ENCODE data around the gene CNTNAP5.

The CNTNAP5 gene

DNA sequence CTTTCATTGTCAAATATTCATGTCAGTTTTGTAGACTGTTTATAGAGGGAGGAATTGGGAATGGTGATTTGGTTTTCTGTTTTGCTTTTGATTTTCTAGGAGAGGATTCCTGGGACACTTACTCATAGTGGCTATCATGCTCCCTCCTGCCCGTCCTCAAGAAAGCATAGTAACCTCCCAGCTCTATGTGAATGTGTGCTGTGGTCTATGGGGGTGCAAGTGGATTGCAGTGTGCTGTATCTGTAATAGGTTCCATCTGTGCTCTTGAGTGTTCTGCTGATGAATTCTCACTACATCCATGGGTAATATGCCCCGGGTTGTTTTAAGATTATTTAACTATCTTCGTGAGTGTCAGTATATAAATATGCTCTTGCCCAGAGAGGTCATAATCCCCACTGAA, 811.3 kb downstream of the CNTNAP5 start:
- no peaks in the 10 kb centered on the region for H3K9me3 ChIP-seq (ENCODE audit: control insufficient read depth, low read length)
- H3K27me3 ChIP-seq (replicated peaks; ENCODE audit: control insufficient read depth, insufficient read depth, low read length, poor library complexity, severe bottlenecking), result no peaks in the 10 kb centered on the region
- H3K4me3 ChIP-seq (ENCODE audit: insufficient read depth, low read depth, low read length, poor library complexity, severe bottlenecking), result no peak overlapping the region
- no peak overlapping the region for H3K27ac ChIP-seq (ENCODE audit: insufficient read depth, low read length, poor library complexity, severe bottlenecking)
- DNase-seq, result no peak
- no peaks in the 10 kb centered on the region for H3K4me1 ChIP-seq (ENCODE audit: control insufficient read depth, insufficient read depth, low read length, poor library complexity, severe bottlenecking)
- H3K36me3 ChIP-seq (ENCODE audit: control insufficient read depth, insufficient read depth, low read length), result no peaks in the 10 kb centered on the region

DNA sequence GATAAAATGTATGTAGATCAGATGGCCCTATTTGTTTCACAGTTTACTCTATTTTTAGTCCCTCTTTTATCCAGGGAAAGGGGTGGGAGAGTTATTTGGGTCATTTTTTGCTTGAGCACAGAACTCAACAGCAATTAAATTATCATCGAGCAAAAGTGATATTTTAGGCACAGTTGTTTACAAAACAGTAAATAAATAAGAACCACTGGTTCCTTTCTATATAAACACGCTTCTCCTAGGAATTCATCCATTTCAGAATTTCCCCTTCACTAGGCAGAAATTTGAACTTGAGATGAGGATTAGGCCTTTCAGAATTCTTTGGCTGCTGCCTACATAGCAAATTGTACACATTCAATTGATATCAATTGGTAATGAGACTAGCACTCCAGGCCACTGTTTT, 812.4 kb downstream of the CNTNAP5 start:
- no peaks in the 10 kb centered on the region for H3K27me3 ChIP-seq (replicated peaks; ENCODE audit: control insufficient read depth, insufficient read depth, low read length, poor library complexity, severe bottlenecking)
- H3K9me3 ChIP-seq (ENCODE audit: control insufficient read depth, low read length), result no peaks in the 10 kb centered on the region
- H3K4me3 ChIP-seq (ENCODE audit: insufficient read depth, low read depth, low read length, poor library complexity, severe bottlenecking), result no peak overlapping the region
- H3K4me1 ChIP-seq (ENCODE audit: control insufficient read depth, insufficient read depth, low read length, poor library complexity, severe bottlenecking), result no peaks in the 10 kb centered on the region
- H3K27ac ChIP-seq (ENCODE audit: insufficient read depth, low read length, poor library complexity, severe bottlenecking), result no peak overlapping the region
- no peaks in the 10 kb centered on the region for H3K36me3 ChIP-seq (ENCODE audit: control insufficient read depth, insufficient read depth, low read length)
- DNase-seq, result no peak

DNA sequence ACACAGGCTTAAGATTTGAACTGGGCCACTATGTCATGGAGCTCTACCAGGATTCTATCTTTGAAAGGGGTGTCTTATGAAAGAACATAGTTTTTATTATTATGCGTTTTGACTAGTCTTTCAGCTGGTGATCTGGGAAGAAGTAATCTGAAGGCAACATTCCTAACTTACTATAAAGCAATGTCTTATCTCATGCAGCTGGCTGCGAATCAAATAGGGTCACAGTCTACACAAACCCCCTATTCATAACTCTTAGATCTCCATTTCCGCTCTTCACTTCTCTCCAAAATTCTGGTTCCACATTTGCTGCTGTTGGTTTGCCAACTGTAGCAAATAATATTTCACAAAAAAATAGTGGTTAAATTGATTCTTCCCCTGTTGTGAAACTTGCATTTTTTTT, 813.3 kb downstream of the CNTNAP5 start:
- Histone ChIP-seq H3K9me3 (ENCODE audit: control insufficient read depth, low read length) (no peaks in the 10 kb centered on the region), H3K4me1 (ENCODE audit: control insufficient read depth, insufficient read depth, low read length, poor library complexity, severe bottlenecking) (no peaks in the 10 kb centered on the region), H3K27ac (ENCODE audit: insufficient read depth, low read length, poor library complexity, severe bottlenecking) (no peak overlapping the region), H3K4me3 (ENCODE audit: insufficient read depth, low read depth, low read length, poor library complexity, severe bottlenecking) (no peak overlapping the region), H3K36me3 (ENCODE audit: control insufficient read depth, insufficient read depth, low read length) (no peaks in the 10 kb centered on the region), H3K27me3 (replicated peaks; ENCODE audit: control insufficient read depth, insufficient read depth, low read length, poor library complexity, severe bottlenecking) (no peaks in the 10 kb centered on the region)
- DNase-seq, result no peak

DNA sequence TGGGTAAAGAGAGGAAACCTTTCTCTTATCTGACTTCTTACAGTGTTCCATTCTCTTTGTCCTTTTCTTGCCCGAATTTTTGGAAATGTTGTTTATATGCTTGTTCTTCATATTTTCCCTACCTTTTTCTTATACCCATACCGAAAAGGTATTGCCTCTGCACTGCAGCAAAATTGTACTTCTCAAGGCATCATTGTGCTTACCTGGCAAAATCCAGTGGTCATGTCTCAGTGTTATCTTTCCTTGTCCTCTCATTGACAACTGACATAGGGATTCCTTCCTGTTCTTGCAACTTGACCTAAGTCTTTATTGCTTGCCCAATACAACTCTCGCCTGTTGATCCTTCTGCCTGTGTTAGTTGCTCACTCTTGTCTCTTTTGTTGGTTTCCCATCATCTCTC, 842.2 kb downstream of the CNTNAP5 start:
- Histone ChIP-seq H3K27ac (ENCODE audit: insufficient read depth, low read length, poor library complexity, severe bottlenecking) (no peak overlapping the region), H3K9me3 (ENCODE audit: control insufficient read depth, low read length) (no peaks in the 10 kb centered on the region), H3K36me3 (ENCODE audit: control insufficient read depth, insufficient read depth, low read length) (no peaks in the 10 kb centered on the region), H3K4me1 (ENCODE audit: control insufficient read depth, insufficient read depth, low read length, poor library complexity, severe bottlenecking) (no peaks in the 10 kb centered on the region), H3K4me3 (ENCODE audit: insufficient read depth, low read depth, low read length, poor library complexity, severe bottlenecking) (no peak overlapping the region), H3K27me3 (replicated peaks; ENCODE audit: control insufficient read depth, insufficient read depth, low read length, poor library complexity, severe bottlenecking) (no peaks in the 10 kb centered on the region)
- no peak for DNase-seq

DNA sequence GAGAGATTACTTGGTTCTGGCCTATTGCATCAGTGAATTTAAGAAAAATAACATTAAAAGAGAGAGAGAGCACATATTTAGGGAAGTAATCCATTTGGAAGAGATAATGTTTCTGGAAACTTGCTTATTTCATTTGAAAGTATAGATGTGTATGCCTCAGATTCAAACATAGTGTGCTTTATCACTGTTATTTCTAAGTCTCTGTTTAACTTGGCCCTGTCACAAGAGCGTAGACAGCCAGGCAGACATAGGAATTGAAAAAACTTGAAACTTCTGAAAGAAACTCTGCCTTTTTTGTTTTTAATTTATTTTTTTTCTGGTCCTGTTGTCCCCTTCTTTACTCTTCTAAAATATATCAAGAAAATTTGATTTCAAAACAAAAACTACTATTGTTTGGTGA, 849.1 kb downstream of the CNTNAP5 start:
- Histone ChIP-seq H3K36me3 (ENCODE audit: control insufficient read depth, insufficient read depth, low read length) (no peaks in the 10 kb centered on the region), H3K27ac (ENCODE audit: insufficient read depth, low read length, poor library complexity, severe bottlenecking) (no peak overlapping the region), H3K4me3 (ENCODE audit: insufficient read depth, low read depth, low read length, poor library complexity, severe bottlenecking) (no peak overlapping the region), H3K4me1 (ENCODE audit: control insufficient read depth, insufficient read depth, low read length, poor library complexity, severe bottlenecking) (no peaks in the 10 kb centered on the region), H3K9me3 (ENCODE audit: control insufficient read depth, low read length) (no peaks in the 10 kb centered on the region), H3K27me3 (replicated peaks; ENCODE audit: control insufficient read depth, insufficient read depth, low read length, poor library complexity, severe bottlenecking) (no peaks in the 10 kb centered on the region)
- no peak for DNase-seq

DNA sequence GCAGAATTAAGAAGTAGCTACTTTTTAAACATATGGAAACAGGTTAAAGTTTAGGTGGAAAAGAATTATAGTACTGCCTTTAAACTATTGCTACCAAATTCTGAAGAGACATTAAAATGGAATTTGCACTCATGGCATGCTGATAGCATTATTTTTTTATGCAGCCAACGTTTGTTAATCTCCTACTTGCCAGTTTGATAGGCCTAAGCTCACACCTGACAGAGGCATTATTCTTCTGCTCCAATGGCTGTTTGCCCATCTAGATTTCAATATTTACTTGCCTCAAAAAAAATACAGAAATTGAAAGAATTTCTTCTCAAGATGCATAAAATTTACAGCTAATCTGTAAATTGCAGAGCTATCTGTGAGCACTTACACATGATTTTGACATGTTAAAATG, 849.6 kb downstream of the CNTNAP5 start:
- H3K27ac ChIP-seq (ENCODE audit: insufficient read depth, low read length, poor library complexity, severe bottlenecking), result no peak overlapping the region
- DNase-seq, result no peak
- H3K4me1 ChIP-seq (ENCODE audit: control insufficient read depth, insufficient read depth, low read length, poor library complexity, severe bottlenecking), result no peaks in the 10 kb centered on the region
- H3K36me3 ChIP-seq (ENCODE audit: control insufficient read depth, insufficient read depth, low read length), result no peaks in the 10 kb centered on the region
- no peaks in the 10 kb centered on the region for H3K27me3 ChIP-seq (replicated peaks; ENCODE audit: control insufficient read depth, insufficient read depth, low read length, poor library complexity, severe bottlenecking)
- no peaks in the 10 kb centered on the region for H3K9me3 ChIP-seq (ENCODE audit: control insufficient read depth, low read length)
- H3K4me3 ChIP-seq (ENCODE audit: insufficient read depth, low read depth, low read length, poor library complexity, severe bottlenecking), result no peak overlapping the region

DNA sequence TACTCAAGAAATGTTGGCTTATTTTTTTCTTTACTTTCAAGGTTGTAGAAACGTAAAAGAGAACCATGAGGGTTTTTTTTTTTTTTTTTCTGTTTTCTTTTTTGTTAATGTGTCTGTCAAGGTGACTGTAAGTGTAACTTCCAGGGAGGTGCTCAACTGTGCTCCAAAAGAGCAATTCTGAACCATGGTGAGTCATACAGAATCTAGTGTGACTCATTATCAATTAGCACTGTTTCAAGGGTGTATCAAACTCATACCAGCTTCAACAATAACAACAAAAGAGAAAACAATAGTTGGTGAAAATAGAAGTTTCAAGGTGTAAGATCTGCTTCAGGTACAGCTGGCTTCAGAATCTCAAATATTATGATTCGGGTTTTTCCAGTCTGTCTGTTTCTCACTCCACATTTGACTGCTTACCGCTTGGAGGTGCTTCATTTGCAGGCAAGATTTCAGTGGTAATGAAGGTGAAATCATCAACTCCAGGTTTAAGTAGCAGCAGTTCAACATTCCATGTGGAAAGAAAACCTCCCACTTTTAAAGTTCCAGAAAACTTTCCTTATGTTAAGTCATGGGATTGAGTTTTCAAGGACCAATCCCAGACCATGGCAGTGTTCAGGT, 850.6 kb downstream of the CNTNAP5 start:
- no peak for DNase-seq
- H3K4me3 ChIP-seq (ENCODE audit: insufficient read depth, low read depth, low read length, poor library complexity, severe bottlenecking), result no peak overlapping the region
- H3K9me3 ChIP-seq (ENCODE audit: control insufficient read depth, low read length), result no peaks in the 10 kb centered on the region
- no peaks in the 10 kb centered on the region for H3K4me1 ChIP-seq (ENCODE audit: control insufficient read depth, insufficient read depth, low read length, poor library complexity, severe bottlenecking)
- H3K36me3 ChIP-seq (ENCODE audit: control insufficient read depth, insufficient read depth, low read length), result no peaks in the 10 kb centered on the region
- no peaks in the 10 kb centered on the region for H3K27me3 ChIP-seq (replicated peaks; ENCODE audit: control insufficient read depth, insufficient read depth, low read length, poor library complexity, severe bottlenecking)
- H3K27ac ChIP-seq (ENCODE audit: insufficient read depth, low read length, poor library complexity, severe bottlenecking), result no peak overlapping the region

DNA sequence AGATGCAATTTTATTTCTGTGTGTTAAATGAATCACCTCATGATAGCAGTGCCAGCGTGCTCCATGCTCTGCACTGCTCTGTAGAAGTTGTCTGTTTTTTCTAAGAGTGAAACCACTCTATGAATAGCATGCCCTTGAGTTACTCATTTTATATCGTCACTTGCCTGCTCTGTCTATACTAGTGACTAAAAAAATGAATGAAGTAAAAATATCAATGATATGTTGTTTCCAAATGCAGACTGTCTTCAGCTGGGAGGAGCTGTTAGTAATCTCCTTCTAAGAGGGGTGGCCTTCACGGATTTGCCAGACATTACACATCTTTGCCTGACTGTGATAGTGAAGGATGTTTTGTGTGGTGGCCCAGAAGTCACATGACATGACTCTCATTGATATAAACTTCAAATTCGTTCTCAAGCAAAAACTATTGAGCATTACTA, 852.1 kb downstream of the CNTNAP5 start:
- Histone ChIP-seq H3K27ac (ENCODE audit: insufficient read depth, low read length, poor library complexity, severe bottlenecking) (no peak overlapping the region), H3K4me1 (ENCODE audit: control insufficient read depth, insufficient read depth, low read length, poor library complexity, severe bottlenecking) (no peaks in the 10 kb centered on the region), H3K4me3 (ENCODE audit: insufficient read depth, low read depth, low read length, poor library complexity, severe bottlenecking) (no peak overlapping the region), H3K9me3 (ENCODE audit: control insufficient read depth, low read length) (no peaks in the 10 kb centered on the region), H3K36me3 (ENCODE audit: control insufficient read depth, insufficient read depth, low read length) (no peaks in the 10 kb centered on the region), H3K27me3 (replicated peaks; ENCODE audit: control insufficient read depth, insufficient read depth, low read length, poor library complexity, severe bottlenecking) (no peaks in the 10 kb centered on the region)
- DNase-seq, result no peak

DNA sequence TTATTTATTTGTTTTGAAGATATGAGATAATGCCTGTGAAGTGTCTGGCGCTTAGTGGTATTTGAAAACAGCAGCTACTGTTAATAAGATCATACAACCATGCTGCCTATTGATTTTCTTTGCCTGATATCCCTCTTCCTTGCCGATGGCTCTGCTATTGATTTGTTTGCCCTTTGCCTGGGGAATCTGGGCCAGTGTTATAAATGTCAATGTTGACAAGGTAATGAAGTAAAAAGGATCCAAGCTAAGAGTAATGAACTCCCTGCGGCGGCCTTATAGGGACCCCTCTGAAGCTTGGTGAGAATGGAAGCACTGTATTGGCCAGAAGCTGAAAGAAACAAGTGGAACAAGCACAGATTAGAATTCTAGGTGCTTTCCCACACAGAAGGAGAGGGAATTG, 854.6 kb downstream of the CNTNAP5 start:
- no peak for DNase-seq
- Histone ChIP-seq H3K27me3 (replicated peaks; ENCODE audit: control insufficient read depth, insufficient read depth, low read length, poor library complexity, severe bottlenecking) (no peaks in the 10 kb centered on the region), H3K4me3 (ENCODE audit: insufficient read depth, low read depth, low read length, poor library complexity, severe bottlenecking) (no peak overlapping the region), H3K4me1 (ENCODE audit: control insufficient read depth, insufficient read depth, low read length, poor library complexity, severe bottlenecking) (no peaks in the 10 kb centered on the region), H3K36me3 (ENCODE audit: control insufficient read depth, insufficient read depth, low read length) (no peaks in the 10 kb centered on the region), H3K27ac (ENCODE audit: insufficient read depth, low read length, poor library complexity, severe bottlenecking) (no peak overlapping the region), H3K9me3 (ENCODE audit: control insufficient read depth, low read length) (no peaks in the 10 kb centered on the region)

DNA sequence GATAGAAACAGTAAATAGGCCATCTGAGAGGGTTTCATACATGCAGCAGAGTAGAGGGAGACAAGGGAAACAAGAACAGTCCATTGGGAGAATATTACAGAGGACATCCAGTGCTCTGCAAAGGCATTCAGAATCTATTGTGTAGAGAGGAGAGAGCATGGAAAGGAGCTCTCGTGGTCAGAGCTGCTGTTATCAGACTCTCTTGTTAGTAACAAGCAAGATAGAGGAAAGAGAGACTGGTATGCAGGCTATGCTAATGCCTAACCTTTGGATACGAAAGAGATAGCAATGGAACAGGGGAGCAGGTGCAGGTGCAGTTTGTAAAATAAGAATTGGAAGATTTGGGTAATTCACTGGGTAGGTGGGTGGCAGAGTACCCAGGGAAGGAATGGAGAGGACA, 855.9 kb downstream of the CNTNAP5 start:
- DNase-seq, result no peak
- Histone ChIP-seq H3K27me3 (replicated peaks; ENCODE audit: control insufficient read depth, insufficient read depth, low read length, poor library complexity, severe bottlenecking) (no peaks in the 10 kb centered on the region), H3K4me3 (ENCODE audit: insufficient read depth, low read depth, low read length, poor library complexity, severe bottlenecking) (no peak overlapping the region), H3K9me3 (ENCODE audit: control insufficient read depth, low read length) (no peaks in the 10 kb centered on the region), H3K4me1 (ENCODE audit: control insufficient read depth, insufficient read depth, low read length, poor library complexity, severe bottlenecking) (no peaks in the 10 kb centered on the region), H3K36me3 (ENCODE audit: control insufficient read depth, insufficient read depth, low read length) (no peaks in the 10 kb centered on the region), H3K27ac (ENCODE audit: insufficient read depth, low read length, poor library complexity, severe bottlenecking) (no peak overlapping the region)
